HG03575 (cell line): ENCODE results near the gene ANKDD1A.

Experiments
- ATAC-seq: cut with Tn5 transposase; IDR thresholded peaks from one replicate; pipeline ENCODE4 v1.9.1; 2021; ENCODE audit not compliant: unreplicated experiment, insufficient number of reproducible peaks, low FRiP score; ENCODE audit errors: extremely low read depth

The ANKDD1A gene

DNA sequence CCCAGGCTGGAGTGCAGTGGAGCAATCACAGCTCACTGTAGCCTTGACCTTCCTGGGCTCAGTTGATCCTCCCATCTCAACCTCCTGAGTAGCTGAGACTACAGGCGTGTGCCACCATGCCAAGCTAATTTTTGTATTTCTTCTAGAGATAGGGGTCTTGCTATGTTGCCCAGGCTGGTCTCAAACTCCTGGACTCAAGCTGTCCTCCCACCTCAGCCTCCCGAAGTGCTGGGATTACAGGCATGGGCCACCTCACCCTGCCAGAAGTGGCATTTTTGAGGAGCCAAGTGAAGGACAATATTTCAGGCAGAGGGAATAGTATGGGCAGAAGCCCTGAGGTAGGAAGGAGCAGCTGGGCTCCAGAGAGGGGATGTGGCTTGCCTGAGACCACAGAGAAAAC, 4.7 kb downstream of the ANKDD1A start:
- no peak for ATAC-seq

DNA sequence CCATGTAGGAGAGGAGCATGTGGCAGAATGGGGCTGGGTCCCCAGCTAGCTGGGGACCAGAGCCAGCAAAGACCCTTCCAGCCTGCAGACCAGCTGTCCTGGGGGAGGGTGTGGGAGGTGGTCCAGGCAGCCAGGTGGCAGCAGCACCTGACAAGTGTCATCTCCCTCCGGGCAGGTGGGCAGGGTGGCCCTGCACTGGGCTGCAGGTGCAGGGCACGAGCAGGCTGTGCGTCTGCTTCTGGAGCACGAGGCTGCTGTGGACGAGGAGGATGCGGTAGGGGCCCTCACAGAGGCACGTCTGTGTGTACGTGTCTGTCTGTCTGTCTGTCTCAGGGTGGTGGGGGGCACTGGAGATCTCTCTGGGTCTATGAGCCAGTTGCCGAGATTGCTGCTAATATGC, 5.5 kb downstream of the ANKDD1A start:
- ATAC-seq: no peak

DNA sequence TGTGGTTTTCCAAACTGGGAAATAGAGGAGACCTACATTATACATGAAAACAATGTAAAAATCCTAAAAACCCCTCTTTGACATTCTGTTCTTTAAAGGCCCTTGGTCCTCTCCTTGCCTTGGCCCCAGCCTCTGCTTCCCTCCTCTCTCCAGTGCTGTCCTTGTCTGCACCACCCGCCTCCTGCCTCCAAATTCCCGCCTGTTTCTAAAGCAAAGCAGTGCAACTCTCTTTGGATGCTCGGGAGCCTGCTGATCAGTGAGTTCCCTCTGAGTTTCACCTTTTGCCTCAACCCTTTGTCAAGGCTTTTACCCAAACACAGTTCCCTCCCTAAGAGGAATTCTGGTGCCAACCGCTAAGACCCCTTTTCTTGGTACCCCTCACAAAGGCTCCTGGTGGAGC, 8.0 kb downstream of the ANKDD1A start:
- no peak for ATAC-seq

DNA sequence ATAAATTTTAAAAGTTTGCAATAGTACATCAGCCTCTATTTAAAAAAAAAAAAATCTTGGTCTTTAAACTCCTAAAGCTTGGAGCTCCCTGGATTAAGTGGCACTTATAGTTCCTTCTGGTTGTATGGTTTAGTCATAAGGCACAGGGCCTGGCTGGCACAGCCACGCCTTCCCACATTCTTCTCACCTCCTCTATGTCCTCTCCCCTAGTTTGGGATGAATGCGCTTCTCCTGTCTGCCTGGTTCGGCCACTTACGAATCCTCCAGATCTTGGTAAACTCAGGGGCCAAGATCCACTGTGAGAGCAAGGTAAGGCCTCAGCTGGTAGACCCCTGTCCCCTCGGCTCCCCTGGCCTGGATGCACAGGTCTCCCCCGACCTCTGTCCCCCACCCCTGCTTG, 10.0 kb downstream of the ANKDD1A start:
- no peak for ATAC-seq

DNA sequence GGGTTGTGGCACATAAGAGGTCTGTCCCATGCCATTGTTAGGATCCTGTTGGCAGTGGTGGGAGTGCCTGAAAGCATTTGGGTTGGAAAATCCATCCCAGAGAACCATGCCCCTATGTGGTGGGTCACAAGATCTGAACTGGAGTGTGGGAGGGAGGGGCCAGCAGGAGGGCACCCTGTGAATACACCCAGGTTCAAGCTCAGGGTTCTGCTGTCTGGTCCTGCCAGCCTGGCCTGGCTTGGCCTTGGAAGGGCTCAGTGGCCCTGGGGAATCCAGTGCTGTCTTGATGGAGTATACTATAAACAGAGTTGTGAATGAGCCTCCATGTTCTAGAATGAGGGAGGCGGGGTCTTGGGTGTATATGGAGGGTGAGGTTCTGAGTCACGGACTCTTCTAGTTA, 11.8 kb downstream of the ANKDD1A start:
- ATAC-seq: no peak

DNA sequence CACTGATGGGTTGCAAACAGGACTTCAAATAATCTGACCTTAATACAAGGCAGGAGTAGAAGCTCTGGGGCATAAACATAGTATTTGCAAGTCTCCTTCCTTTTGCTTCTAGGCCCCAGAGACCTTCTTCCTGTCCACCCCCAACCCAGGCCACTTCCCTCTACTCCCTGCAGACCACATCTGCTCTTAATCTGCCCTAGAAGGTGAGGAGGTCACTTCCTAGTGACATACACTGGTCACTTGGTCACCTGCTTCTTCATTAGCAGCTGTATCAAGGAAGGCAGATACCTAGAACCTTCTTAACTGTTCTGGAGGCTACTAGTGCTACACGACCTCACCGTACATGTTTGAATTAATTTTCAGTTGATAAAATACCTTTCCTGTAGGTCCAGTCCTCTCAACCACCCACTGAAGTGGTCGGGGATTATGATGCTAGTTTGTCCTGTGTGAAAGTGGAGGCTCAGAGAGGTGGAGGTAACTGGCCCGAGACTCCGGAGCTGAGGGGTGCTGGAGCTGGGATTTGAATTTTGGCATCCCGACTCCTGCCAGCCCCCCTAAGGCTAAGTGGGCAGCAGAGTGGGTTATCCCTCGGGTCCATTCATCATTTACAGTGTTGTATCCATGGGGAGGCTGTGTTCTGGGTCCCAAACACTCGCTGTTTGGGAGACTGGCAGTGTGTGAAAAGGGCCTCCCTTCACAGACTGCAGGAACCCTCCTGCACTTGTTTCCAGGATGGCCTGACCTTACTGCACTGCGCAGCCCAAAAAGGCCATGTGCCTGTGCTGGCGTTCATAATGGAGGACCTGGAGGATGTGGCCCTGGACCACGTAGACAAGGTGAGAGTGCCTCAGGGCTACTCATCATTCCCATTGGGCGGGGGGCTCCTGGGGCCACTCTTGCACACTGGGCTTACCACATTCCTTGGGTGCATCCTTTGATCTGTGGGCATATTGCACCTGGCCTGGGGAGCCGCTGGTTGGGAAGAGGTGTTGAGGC, 13.9 kb downstream of the ANKDD1A start:
- no peak for ATAC-seq

DNA sequence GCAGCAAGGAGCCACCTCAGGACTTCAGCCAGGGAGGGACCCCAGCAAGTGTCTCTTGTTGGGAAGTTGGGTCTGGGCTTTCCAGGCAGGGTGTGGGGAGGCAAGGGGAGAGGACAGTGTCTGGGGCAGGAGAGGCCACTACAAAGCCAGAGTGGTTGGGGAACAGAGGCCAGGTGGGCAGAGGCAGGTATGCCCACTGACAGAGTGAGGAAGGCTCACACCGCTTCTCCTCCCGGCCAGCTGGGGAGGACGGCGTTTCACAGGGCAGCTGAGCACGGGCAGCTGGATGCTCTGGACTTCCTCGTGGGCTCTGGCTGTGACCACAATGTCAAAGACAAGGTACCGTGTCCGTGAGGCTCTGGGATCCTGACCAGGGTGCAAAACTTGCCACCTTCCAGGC, 15.0 kb downstream of the ANKDD1A start:
- no peak for ATAC-seq

DNA sequence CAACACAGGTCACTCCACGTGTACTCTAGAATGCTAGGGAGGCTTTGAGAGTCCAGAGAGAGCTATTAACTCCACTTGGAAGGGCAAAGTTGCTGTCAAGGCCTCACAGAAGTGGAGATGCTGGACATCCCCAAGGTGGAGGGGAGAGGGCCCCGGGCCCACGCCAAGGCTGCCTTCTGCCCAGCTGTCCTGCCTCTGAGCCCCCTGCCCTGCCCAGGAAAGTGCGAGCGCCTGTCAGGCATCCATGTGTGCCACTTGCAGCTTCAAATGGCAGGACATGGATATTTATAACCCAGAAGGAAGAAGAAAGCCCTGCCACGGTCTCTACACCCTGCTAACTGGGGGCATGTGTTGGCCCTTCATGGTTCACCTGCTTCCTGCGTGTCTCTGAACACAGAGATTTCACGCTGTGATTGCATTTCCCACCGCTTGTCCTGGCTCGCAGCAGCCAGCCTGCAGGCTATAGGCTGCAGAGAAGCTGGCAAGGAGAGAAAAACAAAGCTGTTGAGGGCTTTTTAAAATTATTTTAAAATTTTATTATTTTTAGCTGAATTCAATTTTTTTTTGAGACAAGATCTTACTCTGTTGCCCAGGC, 17.0 kb downstream of the ANKDD1A start:
- ATAC-seq: no peak

DNA sequence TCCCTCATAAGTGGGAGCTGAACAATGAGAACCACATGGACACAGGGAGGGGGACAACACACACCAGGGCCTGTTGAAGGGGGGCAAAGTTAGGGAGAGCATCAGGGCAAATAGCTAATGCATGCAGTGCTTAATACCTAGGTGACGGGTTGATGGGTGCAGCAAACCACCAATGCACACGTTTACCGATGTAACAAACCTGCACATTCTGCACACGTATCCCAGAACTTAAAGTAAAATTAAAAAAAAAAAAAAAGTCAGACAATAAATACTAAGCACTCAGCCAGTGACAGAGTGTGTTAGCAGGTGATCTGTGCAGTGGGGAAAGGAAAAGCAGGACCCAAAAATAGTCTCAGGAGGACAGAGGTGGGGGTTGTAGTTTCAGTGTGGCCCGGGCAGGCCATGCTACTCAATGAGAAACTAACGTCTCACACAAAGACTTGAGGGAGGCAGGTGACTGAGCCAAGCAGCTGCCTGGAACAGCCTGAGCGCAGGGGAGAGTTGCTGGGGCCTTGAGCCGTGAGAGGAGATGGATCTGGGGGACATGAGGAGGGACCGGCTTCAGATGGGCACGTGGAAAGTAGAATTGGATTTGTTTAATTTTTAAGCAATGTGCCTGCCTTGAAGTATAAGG, 18.4 kb downstream of the ANKDD1A start:
- ATAC-seq: no peak

DNA sequence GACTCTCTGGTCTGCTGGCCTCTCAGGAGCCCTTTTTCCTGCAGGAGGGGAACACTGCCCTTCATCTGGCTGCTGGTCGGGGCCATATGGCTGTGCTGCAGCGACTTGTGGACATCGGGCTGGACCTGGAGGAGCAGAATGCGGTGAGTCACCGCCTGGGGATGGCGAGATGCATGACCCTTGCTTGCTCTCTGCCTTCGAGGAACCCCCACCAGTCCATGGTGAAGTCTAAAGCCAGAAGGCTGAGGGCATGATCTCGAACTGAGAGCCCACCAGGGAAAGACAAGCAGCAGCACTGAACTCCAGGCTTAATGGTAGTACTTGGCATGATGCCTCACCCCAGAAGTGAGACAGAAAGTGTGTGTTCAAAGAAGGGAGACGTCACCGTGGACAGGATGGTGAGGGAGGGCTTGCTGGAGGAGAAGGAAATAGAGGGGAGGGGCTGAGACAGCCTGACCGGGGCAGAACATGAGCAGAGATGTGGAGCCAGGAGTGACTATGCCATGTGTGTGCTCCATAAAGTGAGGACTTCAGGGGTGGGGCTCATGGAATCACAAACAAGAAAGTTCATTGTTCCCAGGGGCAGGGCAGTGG, 19.2 kb downstream of the ANKDD1A start:
- no peak for ATAC-seq

DNA sequence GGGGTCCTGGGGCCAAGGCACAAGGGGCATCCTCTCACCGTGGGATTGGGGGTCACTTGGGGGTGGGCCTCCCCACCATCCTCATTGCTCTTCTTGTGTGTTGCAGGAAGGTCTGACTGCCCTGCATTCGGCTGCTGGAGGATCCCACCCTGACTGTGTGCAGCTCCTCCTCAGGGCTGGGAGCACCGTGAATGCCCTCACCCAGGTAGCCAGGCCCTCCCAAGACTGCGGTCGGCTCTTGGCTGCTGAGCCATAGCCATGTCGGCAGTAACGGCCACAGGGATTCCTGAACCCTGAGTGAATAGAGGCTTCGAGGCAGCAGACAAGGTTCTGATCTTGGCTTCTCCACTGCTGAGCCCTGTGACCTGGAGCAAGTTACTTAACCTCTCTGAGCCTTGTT, 19.7 kb downstream of the ANKDD1A start:
- no peak for ATAC-seq

DNA sequence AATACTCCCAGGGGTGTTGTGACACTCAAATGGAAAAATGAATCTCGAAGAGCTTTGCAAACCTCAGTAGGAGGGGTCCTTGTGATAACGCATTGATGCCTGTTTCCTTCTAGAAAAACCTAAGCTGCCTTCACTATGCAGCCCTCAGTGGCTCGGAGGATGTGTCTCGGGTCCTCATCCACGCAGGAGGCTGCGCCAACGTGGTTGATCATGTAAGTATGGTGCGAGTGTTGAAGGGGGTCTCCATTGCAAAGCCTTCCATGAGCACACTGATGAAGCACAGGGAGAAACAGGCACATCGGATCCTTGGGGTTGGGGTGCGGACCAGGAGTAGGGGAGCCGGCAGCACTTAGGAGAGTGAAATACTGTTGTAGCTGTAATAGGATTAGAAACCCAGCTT, 22.3 kb downstream of the ANKDD1A start:
- no peak for ATAC-seq

DNA sequence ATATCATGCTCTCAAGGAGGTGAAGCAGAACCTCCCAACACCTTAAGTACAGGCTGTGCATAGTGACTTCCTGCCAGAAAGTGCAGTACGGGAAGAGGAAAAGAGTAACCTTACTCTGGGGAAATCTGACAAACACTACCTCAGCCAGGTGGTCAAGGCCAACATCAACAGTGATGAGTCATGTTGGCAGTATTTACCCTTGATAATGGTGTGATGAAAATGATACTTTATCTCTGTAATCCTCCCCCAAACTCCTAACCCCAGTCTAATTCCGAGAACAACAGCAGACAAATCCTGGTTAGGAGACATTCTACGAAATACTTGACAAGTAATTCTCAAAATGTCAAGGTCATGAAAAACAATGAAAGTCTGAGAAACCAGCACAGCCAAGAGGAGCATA, 26.5 kb downstream of the ANKDD1A start:
- no peak for ATAC-seq

DNA sequence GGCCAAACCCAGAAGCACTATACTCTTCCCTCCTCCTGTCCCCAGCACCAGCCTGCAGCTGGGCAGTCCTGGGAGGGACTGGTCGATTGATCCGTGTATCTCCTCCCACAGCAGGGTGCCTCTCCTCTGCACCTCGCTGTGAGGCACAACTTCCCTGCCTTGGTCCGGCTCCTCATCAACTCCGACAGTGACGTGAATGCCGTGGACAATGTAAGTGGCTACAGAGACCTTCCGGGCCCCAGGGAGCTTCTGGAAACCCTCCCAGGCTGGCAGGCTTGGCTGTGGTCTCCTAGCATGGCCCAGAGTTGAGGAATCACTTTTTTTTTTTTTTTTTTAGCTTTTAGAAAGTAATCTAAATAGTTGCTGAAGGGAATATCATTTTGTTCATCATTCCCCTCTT, 30.7 kb downstream of the ANKDD1A start:
- ATAC-seq: no peak

DNA sequence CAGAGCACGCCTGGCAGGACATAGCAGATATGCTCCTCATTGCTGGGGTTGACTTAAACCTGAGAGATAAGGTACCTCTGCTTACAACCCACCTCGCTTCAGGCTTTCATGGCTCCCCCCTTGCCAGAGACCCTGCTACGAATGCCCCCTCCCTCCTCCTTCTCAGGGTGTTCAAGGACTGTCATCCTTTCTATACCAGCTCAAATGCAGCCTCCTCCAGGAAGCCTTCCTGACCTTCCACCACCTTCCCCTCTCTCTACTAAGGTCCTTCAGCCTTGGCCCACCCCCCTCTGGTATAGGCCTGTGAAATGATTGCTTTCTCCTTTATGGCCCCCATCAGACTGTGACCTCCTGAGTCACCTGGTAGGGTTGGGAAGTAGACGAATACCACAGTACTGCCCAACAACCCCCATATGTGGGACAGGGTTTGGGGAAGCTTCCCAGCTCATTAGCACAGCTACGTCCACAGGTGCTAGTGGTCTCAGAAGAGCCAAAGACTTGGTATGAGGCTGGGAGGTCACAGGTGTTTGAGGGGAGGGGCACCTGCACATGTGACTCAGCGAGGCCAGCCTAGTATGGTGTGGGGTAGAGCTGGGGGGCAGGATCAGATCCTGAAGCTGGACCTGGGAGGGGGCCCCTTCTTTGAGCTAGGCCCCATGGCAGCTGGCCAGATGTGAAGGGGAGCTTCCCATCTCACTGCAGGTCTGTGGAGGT, 32.0 kb downstream of the ANKDD1A start:
- no peak for ATAC-seq

DNA sequence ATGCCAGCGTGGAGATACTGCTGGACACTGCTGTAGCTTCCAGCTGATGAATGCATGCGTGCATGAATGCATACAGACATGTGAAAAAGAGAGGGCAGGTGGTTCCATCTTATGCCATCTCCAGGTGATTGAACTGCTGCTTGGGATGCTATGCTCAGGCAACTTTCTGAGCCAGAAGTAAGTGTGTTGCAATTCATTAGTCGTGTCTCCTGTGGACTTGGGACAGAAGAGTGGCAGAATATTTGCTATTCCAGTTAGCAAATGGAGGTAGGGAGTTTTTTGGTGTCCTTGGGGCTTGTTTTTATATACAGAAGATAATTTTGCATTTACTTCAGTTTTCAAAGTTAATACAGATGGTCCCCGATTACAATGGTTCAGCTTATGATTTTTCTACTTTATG, 33.3 kb downstream of the ANKDD1A start:
- ATAC-seq: no peak

DNA sequence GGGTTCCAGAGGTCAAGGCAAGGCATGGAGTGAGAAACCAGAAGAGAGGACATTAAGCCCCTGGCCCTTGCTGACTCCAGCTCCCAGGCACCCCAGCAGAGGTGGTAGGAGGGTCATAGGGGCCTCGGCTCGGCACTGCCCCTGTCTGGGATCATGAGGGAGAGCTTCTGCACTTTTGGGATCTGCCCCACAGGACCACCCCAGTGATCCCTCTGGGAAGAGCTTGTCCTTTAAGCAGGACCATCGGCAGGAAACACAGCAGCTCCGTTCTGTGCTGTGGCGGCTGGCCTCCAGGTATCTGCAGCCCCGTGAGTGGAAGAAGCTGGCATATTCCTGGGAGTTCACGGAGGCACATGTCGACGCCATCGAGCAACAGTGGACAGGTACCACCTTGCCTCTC, 35.5 kb downstream of the ANKDD1A start:
- ATAC-seq: no peak

DNA sequence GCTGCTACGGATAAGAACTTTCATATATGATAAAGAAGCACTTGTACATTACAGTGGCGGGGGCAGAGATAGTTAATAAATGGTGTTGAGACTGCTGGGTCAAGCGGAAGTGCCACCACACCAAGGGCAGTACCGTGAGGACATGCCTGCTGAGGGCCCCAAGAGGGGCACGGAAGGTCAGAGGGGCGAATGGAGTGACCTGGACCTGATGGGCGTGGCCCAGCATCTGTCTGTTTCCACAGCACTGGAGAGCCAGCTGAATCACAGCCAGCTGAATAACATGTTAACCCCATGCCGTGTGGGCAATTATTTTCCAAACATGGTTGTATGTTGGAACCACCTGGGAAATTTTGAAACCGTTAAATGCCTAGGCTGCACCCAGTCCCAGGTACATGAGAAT, 37.2 kb downstream of the ANKDD1A start:
- ATAC-seq: no peak
